ENCODE data around the gene IL22RA2. TPM values are rescaled to one million over a fixed set of nuclear protein-coding genes. Genes with fewer than 3 reads are reported as not detected.

IL22RA2 gene
- total RNA-seq, 4 donors from 2014 or later = not detected

DNA sequence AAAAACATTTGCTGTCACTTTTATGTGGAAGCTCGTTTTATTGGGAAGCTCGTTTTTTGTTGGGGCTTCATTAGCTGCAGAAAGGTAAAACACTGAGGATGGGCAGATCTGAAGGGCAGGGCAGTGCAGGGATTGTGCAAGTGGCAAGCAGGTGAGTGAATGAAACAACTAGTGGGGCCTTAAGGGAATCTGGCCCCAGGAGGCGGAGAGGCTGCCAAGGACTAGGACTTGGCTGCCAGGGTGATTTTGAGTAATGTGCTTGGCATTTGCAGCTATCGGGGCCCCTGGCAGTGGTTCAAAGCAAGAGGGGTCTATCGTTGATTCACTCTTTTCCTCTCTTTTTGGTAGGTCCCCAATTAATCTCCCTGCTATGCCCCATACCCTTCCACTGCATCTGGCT lies 11.5 kb downstream of the IL22RA2 start:
- DNase-seq = no peak
- H3K4me3 ChIP-seq = no peak overlapping the region
- no peak for ATAC-seq
- H3K27ac ChIP-seq = no peak overlapping the region
- TF ChIP-seq POLR2A (IDR thresholded peaks at IDR 0.05) = no peak
- TF ChIP-seq, protein P1, sequence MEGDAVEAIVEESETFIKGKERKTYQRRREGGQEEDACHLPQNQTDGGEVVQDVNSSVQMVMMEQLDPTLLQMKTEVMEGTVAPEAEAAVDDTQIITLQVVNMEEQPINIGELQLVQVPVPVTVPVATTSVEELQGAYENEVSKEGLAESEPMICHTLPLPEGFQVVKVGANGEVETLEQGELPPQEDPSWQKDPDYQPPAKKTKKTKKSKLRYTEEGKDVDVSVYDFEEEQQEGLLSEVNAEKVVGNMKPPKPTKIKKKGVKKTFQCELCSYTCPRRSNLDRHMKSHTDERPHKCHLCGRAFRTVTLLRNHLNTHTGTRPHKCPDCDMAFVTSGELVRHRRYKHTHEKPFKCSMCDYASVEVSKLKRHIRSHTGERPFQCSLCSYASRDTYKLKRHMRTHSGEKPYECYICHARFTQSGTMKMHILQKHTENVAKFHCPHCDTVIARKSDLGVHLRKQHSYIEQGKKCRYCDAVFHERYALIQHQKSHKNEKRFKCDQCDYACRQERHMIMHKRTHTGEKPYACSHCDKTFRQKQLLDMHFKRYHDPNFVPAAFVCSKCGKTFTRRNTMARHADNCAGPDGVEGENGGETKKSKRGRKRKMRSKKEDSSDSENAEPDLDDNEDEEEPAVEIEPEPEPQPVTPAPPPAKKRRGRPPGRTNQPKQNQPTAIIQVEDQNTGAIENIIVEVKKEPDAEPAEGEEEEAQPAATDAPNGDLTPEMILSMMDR (IDR thresholded peaks at IDR 0.05 in 4 of 5, conservative IDR thresholded peaks at IDR 0.05 in 1 of 5) = no peak
- H3K36me3 ChIP-seq = no peaks in the 10 kb centered on the region
- in situ Hi-C loops (cut with MboI; ENCODE audit: low sequenced_read_pairs in 4 of 4) (no loop called here), intact Hi-C loops (cut with DNase I; ENCODE audit: low total_unique reads) (no loop called here)
- no peaks in the 10 kb centered on the region for H3K4me1 ChIP-seq
- H3K27me3 ChIP-seq = no peaks in the 10 kb centered on the region
- no peaks in the 10 kb centered on the region for H3K9me3 ChIP-seq

- DNase-seq (no peak), ATAC-seq (no peak)
- Histone ChIP-seq H3K9me3 (no peaks in the 10 kb centered on the region), H3K4me1 (no peaks in the 10 kb centered on the region), H3K36me3 (no peaks in the 10 kb centered on the region), H3K27ac (no peak overlapping the region), H3K27me3 (no peaks in the 10 kb centered on the region), H3K4me3 (no peak overlapping the region)
- in situ Hi-C loops (cut with MboI; ENCODE audit: low sequenced_read_pairs in 4 of 4) (no loop called here), intact Hi-C loops (cut with DNase I; ENCODE audit: low total_unique reads) (no loop called here)
- TF ChIP-seq POLR2A (IDR thresholded peaks at IDR 0.05) = no peak
- TF ChIP-seq, protein P1 (IDR thresholded peaks at IDR 0.05 in 4 of 5, conservative IDR thresholded peaks at IDR 0.05 in 1 of 5) = no peak
Measured at GRCh38 chr6:137160763-137161162, 12.7 kb downstream of the IL22RA2 start.

DNA sequence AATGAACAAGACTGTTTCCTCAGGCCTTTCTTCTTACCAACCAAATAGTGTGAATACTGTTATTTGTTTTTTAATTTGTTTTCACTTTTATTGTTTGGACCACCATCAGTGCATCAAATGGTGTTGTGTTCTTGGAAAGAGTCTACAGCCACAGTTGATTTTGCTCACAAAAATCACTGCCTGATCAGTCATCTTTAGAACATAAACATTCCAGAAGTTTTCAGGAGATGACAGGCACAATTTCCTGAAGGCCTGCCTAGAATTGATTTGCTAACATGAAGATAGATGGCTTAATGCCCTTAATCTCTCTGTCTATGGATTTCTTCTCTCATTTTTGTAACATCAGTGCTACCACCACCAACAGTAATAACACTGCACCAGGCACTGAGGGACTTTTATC lies 13.5 kb downstream of the IL22RA2 start:
- TF ChIP-seq, protein P1 (IDR thresholded peaks at IDR 0.05 in 4 of 5, conservative IDR thresholded peaks at IDR 0.05 in 1 of 5) = no peak
- no peak for TF ChIP-seq POLR2A (IDR thresholded peaks at IDR 0.05)
- no peak for DNase-seq
- intact Hi-C loops (cut with DNase I; ENCODE audit: low total_unique reads) (no loop called here), in situ Hi-C loops (cut with MboI; ENCODE audit: low sequenced_read_pairs in 4 of 4) (no loop called here)
- Histone ChIP-seq H3K27me3 (no peaks in the 10 kb centered on the region), H3K4me3 (no peak overlapping the region), H3K4me1 (no peaks in the 10 kb centered on the region), H3K36me3 (no peaks in the 10 kb centered on the region), H3K9me3 (no peaks in the 10 kb centered on the region), H3K27ac (no peak overlapping the region)
- no peak for ATAC-seq

DNA sequence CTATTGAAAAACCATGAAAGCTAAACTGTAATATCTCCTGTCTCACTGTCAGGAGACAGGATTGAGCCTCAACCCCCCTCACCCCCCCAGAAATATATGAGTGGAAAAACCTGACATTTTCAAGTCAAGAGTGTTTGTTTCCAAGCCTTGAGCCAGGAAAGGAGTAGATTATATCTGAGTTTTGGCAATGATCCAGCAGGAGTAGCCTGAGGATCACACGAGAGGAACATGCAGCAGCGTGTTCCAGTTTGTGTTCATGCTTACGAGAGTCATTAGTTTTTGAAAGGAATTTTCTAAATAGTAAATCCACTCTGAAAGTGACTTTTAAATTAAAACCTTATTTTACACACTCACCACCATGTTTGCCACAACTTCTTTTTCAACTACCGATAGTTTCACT lies 15.8 kb downstream of the IL22RA2 start:
- Histone ChIP-seq H3K9me3 (no peaks in the 10 kb centered on the region), H3K4me3 (no peak overlapping the region), H3K4me1 (no peaks in the 10 kb centered on the region), H3K27ac (no peak overlapping the region), H3K27me3 (no peaks in the 10 kb centered on the region), H3K36me3 (no peaks in the 10 kb centered on the region)
- in situ Hi-C loops (cut with MboI; ENCODE audit: low sequenced_read_pairs in 4 of 4) (no loop called here), intact Hi-C loops (cut with DNase I; ENCODE audit: low total_unique reads) (no loop called here)
- TF ChIP-seq, protein P1 (IDR thresholded peaks at IDR 0.05 in 4 of 5, conservative IDR thresholded peaks at IDR 0.05 in 1 of 5) = no peak
- TF ChIP-seq POLR2A (IDR thresholded peaks at IDR 0.05) = no peak
- ATAC-seq (no peak), DNase-seq (no peak)

DNA sequence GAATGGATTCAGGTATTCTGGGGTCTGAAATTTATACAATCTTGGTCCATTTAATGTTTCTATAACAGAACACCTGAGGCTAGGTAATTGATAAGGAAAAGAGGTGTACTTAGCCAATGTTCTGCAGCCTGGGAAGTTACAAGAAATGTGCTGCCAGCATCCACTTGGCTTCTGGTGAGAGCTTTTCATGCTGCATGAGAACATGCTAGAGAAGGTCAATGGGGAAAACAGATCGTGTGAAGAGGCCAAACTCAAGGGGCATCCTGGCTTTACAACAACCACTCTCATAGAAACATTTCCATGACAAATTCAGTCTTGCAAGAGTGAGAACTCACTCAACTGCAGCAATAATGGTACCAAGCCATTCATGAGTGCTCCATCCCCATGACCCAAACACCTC lies 16.8 kb downstream of the IL22RA2 start:
- Histone ChIP-seq H3K36me3 (no peaks in the 10 kb centered on the region), H3K27ac (no peak overlapping the region), H3K27me3 (no peaks in the 10 kb centered on the region), H3K4me1 (no peaks in the 10 kb centered on the region), H3K9me3 (peaks cover 0 to 3% (median 0%) of the 10 kb centered on the region in 3 donors), H3K4me3 (no peak overlapping the region)
- TF ChIP-seq POLR2A (IDR thresholded peaks at IDR 0.05) = no peak
- TF ChIP-seq, protein P1 (IDR thresholded peaks at IDR 0.05 in 4 of 5, conservative IDR thresholded peaks at IDR 0.05 in 1 of 5) = no peak
- ATAC-seq (no peak), DNase-seq (no peak)
- intact Hi-C loops (cut with DNase I; ENCODE audit: low total_unique reads) = no loop called here
- in situ Hi-C loops (cut with MboI; ENCODE audit: low sequenced_read_pairs in 4 of 4) = no loop called here

Measured in gastrocnemius medialis (tissue), 4 donors.